GM18951 (cell line): Measurements from ENCODE around the gene SNX6.
"Not testable (repeated sequence)": the region's sequence is repeated elsewhere in the genome, so short reads cannot be mapped to it uniquely, and the experiment has no call there.

ENCODE experiments used
- POLR2A ChIP-seq: IDR thresholded peaks from 4 replicates; pipeline ENCODE4 v1.6.1; 2011; ENCODE audit warnings: mild to moderate bottlenecking; ENCODE audit not compliant: insufficient read length, insufficient read depth; ENCODE audit errors: extremely low read depth
- in situ Hi-C: fragments of 300-500 bp; cut with MboI; formaldehyde crosslinking; loops from one replicate; pipeline ENCODE4 v1.12.0; 2022; ENCODE audit warnings: low sequenced_read_pairs, mixed read lengths, inconsistent platforms; ENCODE audit not compliant: unreplicated experiment

The SNX6 gene

GRCh38 chr14:34538871-34539406 is 91.0 kb downstream of the SNX6 start:
- no peak for TF ChIP-seq POLR2A
- in situ Hi-C loops = no loop called here

- in situ Hi-C loops = not testable (repeated sequence)
Measured at GRCh38 chr14:34538096-34538495, 91.9 kb downstream of the SNX6 start.

DNA sequence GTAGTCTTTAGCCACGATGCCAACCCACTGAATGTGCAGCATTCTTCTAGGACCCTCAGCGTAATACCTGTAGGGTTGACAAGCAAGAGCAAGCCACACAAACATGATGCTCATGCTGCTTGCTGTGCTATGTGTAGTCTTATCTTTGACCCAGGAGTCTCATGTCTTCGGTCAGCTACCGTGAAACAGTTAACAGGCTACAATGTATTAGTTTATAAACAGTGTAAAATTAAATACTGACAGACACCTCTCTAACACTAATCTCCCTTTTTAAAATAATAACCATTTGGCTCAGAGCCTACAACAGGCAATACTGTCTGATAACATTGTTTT is 92.3 kb downstream of the SNX6 start:
- no peak for TF ChIP-seq POLR2A

DNA sequence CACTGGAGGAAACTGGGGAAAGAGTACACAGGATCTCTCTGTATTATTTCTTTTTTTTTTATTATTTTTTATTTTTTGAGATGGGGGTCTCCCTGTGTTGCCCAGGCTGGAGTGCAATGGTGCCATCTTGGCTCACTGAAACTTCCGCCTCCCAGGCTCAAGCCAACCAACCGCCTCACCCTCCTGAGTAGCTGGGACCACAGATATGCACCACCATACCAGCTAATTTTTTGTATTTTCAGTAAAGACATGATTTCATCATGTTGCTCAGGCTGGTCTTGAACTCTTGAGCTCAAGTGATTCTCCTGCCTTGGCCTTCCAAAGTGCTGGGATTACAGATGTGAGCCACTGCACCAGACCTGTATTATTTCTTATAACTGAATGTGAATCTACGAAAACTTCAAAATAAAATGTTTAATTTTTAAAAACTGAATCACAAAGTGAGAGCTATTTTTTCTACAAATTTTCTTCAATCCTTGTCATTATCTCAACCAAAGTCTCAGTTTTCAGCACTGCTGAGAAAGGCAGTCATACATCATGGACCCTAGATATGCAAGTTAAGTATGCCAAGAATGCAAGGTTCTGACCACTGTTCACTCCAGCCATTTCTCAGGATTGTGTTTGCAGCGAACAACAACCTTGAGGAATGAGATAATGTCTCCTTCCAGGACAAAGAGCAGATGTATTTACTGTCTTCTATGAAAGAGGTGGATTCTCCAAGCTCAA is 92.8 kb downstream of the SNX6 start:
- in situ Hi-C loops = no loop called here
- TF ChIP-seq POLR2A = no peak

More for the DNA sequence above, 92.3 kb downstream of the SNX6 start:
- in situ Hi-C loops = no loop called here

- TF ChIP-seq POLR2A = no peak
Measured at GRCh38 chr14:34527591-34527990, 102.4 kb downstream of the SNX6 start.

DNA sequence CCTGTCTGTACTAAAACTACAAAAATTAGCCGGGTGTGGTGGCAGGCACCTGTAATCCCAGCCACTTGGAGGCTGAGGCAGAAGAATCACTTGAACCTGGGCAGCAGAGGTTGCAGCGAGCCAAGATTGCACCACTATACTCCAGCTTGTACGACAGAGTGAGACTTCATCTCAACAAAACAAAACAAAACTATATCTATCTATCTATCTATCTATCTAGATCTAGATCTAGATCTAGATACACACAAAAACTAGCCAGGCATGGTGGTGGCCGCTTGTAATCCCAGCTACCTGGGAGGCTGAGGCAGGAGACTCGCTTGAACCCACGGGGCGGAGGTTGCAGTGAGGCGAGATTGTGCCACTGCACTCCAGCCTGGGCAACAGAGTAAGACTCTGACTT is 105.7 kb downstream of the SNX6 start:
- in situ Hi-C loops = not testable (repeated sequence)

More at GRCh38 chr14:34527591-34527990, 102.4 kb downstream of the SNX6 start:
- in situ Hi-C loops = no loop called here

DNA sequence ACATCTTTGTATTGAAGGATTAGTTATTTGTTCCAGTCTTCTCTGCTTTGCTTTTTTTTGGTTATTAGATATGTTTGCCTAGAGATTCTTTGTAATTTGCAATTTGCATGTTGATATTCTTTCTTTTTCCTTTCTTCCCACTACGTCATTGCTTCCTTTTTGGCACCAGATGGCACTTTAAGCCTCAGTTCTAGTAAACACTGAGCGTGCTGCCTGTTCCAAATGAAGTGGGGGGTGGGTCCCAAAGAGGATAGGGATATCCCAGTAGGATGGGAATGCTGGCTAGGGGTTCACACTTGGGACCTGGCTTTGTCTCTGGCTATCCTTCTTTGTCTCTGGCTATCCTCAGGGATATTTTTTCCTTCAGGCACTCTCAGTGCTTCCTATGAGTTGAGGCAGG is 107.5 kb downstream of the SNX6 start:
- in situ Hi-C loops = no loop called here
- no peak for TF ChIP-seq POLR2A

DNA sequence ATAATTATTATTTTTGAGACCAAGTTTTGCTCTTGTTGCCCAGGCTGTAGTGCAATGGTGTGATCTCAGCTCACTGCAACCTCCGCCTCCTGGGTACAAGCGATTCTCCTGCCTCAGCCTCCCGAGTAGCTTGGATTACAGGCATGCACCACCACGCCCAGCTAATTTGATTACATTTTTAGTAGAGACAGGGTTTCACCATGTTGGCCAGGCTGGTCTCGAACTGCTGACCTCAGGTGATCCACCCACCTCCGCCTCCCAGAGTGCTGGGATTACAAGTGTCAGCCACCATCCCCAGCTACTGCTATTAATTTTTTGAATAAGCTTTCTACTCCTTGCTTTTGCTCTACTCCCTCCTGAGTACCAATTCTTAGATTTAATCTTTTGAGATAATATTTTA is 108.9 kb downstream of the SNX6 start:
- in situ Hi-C loops = not testable (repeated sequence)

DNA sequence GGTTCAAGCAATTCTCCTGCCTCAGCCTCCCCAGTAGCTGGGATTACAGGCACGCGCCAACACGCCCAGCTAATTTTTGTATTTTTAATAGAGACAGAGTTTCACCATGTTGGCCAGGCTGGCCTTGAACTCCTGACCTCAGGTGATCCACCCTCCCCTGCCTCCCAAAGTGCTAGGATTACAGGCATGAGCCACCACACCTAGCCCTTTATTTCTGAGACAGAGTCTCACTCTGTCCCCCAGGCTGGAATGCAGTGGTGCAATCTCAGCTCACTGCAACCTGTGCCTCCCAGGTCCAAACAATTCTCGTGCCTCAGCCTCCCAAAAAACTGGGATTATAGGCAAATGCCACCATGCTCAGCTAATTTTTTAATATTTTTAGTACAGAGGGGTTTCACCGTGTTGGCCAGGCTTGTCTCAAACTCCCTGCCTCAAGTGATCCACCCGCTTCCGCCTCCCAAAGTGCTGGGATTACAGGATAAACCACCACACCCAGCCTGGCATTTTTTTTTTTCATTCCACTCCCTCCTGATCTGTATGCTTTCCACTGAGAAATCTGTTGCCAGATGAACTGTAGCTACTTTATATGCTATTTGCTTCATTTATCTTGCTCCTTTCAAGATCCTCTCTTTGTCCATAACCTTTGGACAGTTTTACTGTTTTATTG is 109.5 kb downstream of the SNX6 start:
- in situ Hi-C loops = not testable (repeated sequence)
